ENCODE data around the gene SLC29A4.

SLC29A4 gene

GRCh38 chr7:5342631-5343030 lies 59.9 kb downstream of the SLC29A4 start:
- Histone ChIP-seq H3K27me3 (ENCODE audit: control insufficient read depth, insufficient read depth, low read length) (no peaks in the 10 kb centered on the region), H3K9ac (ENCODE audit: low read length) (no peak overlapping the region), H3K9me3 (ENCODE audit: control insufficient read depth, low read depth, low read length) (no peaks in the 10 kb centered on the region), H3K27ac (ENCODE audit: low read length) (no peak overlapping the region), H3K4me1 (ENCODE audit: control insufficient read depth, low read depth, low read length) (no peaks in the 10 kb centered on the region), H3K4me3 (ENCODE audit: low read length) (no peak overlapping the region), H3K36me3 (ENCODE audit: control insufficient read depth, low read depth, low read length) (no peaks in the 10 kb centered on the region)

DNA sequence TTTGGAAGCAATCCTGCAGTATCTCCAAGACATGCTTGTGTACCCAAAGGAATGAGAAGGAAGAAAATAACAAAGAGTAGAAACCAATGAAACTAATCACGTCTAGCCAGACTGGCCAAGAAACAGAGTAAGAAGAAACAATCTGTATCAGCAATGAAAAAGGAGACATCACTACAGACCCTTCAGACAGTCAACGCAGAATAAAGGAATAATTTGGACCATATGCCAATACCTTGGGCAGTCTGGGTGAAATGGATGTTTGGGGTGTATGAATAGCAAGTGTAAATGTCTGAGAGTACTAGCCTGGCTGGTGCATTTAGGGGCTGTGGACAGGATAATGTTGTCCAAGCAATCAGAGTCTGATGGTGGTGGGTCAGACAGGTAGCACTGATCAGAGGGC lies 61.1 kb downstream of the SLC29A4 start:
- Histone ChIP-seq H3K27me3 (ENCODE audit: control insufficient read depth, insufficient read depth, low read length) (peaks cover 12% of the 10 kb centered on the region), H3K4me3 (ENCODE audit: low read length) (no peak overlapping the region), H3K27ac (ENCODE audit: low read length) (no peak overlapping the region), H3K9me3 (ENCODE audit: control insufficient read depth, low read depth, low read length) (no peaks in the 10 kb centered on the region), H3K9ac (ENCODE audit: low read length) (no peak overlapping the region), H3K36me3 (ENCODE audit: control insufficient read depth, low read depth, low read length) (no peaks in the 10 kb centered on the region), H3K4me1 (ENCODE audit: control insufficient read depth, low read depth, low read length) (peaks cover under 1% of the 10 kb centered on the region)

DNA sequence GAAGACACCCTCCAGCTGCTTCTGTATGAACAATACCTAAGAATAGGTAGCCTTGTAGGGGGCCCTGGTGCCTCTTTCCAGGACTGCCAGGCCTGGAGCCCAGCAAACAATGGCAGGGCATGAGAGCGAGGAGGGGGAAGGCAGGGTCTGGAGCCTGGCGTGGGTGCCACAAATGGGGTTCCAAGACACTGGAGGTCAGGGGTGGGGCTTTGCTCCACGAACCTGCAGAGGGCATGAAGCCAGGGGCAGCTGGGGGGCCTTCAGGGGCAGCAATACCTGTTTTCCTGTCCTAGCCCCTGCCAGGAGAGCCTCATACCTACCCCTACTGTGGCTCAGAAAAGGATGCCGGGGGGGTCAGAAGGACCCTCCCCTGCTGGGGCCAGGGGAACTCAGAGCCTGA lies 61.6 kb downstream of the SLC29A4 start:
- H3K9me3 ChIP-seq (ENCODE audit: control insufficient read depth, low read depth, low read length), result no peaks in the 10 kb centered on the region
- H3K27ac ChIP-seq (ENCODE audit: low read length), result no peak overlapping the region
- H3K27me3 ChIP-seq (ENCODE audit: control insufficient read depth, insufficient read depth, low read length), result peaks cover 16% of the 10 kb centered on the region
- no peaks in the 10 kb centered on the region for H3K36me3 ChIP-seq (ENCODE audit: control insufficient read depth, low read depth, low read length)
- no peak overlapping the region for H3K4me3 ChIP-seq (ENCODE audit: low read length)
- H3K4me1 ChIP-seq (ENCODE audit: control insufficient read depth, low read depth, low read length), result peaks cover 4% of the 10 kb centered on the region
- no peak overlapping the region for H3K9ac ChIP-seq (ENCODE audit: low read length)

- no peaks in the 10 kb centered on the region for H3K36me3 ChIP-seq (ENCODE audit: control insufficient read depth, low read depth, low read length)
- no peak overlapping the region for H3K9ac ChIP-seq (ENCODE audit: low read length)
- peaks cover 25% of the 10 kb centered on the region for H3K27me3 ChIP-seq (ENCODE audit: control insufficient read depth, insufficient read depth, low read length)
- no peak overlapping the region for H3K27ac ChIP-seq (ENCODE audit: low read length)
- H3K4me3 ChIP-seq (ENCODE audit: low read length), result no peak overlapping the region
- peaks cover 7% of the 10 kb centered on the region for H3K4me1 ChIP-seq (ENCODE audit: control insufficient read depth, low read depth, low read length)
- H3K9me3 ChIP-seq (ENCODE audit: control insufficient read depth, low read depth, low read length), result no peaks in the 10 kb centered on the region
These were observed 62.4 kb downstream of the SLC29A4 start for GRCh38 chr7:5345171-5345570.

DNA sequence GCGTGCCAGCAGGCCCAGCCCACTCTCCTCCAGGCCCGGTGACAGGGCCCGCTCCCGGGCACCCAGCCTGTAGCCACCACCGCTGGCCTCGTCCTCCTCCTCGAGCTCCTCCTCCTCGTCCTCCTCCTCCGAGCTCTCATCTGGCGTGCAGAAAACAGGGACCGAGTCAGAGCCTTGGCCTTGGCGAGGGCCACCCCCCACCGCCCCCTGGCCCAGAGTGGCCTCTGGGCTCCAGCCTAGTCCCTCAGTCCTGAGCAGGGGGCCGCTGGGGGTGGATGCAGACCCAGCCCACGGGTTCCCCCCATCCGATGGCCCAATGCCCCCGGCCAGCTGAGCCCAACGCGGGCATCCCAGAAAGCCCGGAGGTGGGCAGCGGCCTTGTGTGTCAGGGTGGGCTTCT lies 62.9 kb downstream of the SLC29A4 start:
- Histone ChIP-seq H3K27me3 (ENCODE audit: control insufficient read depth, insufficient read depth, low read length) (peaks cover 30% of the 10 kb centered on the region), H3K4me3 (ENCODE audit: low read length) (no peak overlapping the region), H3K9ac (ENCODE audit: low read length) (no peak overlapping the region), H3K27ac (ENCODE audit: low read length) (no peak overlapping the region), H3K4me1 (ENCODE audit: control insufficient read depth, low read depth, low read length) (peaks cover 7% of the 10 kb centered on the region), H3K9me3 (ENCODE audit: control insufficient read depth, low read depth, low read length) (no peaks in the 10 kb centered on the region), H3K36me3 (ENCODE audit: control insufficient read depth, low read depth, low read length) (no peaks in the 10 kb centered on the region)

DNA sequence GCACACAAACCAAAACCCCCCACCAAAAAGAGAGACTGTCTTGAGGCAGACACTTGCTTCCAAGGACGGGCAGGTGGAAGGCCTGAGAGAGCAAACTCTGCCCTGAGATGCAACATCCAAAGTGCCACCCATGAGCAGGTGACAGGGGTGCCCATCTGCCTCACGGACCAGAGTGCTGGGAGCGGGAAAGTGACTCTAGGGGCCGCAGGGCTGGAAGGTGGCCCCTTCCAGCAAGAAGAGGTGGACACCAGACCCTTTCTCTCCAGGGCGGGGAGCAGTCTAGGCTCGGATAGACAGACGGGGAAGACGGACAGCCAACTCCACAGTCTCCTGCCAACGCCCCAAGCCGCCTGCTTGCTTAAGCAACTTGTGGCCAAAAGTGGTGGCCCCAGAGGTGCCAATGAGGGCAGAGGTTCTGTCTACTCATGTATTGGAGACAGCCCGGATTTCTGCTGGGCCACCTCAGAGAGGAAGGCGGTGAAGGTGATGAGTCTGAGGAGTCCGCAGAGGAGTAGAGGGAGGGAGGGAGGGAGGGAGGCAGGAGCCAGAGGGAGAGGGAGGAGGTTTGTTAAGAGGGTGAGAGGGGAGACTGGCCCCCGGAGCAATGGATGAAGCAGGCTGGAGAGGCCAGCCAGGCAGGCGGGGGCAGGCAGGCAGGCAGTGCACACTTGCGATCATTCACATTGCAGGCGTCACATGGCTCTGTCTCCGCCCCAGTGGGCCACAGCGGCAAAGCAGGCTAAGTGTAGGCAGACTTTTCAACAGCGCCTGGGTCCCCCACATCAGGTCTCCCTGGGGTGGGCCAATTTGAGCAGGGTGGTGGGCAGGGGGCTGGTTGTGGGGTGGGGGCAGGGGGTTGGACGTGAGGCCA lies 65.6 kb downstream of the SLC29A4 start:
- Histone ChIP-seq H3K36me3 (ENCODE audit: control insufficient read depth, low read depth, low read length) (no peaks in the 10 kb centered on the region), H3K27me3 (ENCODE audit: control insufficient read depth, insufficient read depth, low read length) (peaks cover 57% of the 10 kb centered on the region), H3K9ac (ENCODE audit: low read length) (no peak overlapping the region), H3K4me3 (ENCODE audit: low read length) (no peak overlapping the region), H3K9me3 (ENCODE audit: control insufficient read depth, low read depth, low read length) (no peaks in the 10 kb centered on the region), H3K27ac (ENCODE audit: low read length) (no peak overlapping the region), H3K4me1 (ENCODE audit: control insufficient read depth, low read depth, low read length) (peaks cover 7% of the 10 kb centered on the region)

DNA sequence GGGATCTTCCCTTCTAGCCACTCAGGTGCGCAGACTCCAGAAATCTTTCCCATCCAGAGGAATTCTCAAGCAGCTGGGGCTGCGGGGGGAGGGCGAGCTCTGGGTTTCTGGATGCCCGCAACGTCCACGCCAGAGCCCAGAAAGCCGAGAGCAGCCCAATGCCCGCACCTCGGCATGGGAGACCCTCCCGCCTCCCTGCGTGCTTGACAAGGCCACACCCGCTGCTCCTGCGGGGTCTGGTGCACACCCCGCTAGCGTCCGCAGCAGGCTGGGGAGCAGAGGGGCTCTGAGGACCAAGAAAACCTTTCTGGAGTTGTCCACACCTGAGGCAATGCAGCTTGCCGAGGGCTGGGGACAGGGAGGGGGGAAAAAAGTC lies 66.2 kb downstream of the SLC29A4 start:
- Histone ChIP-seq H3K36me3 (ENCODE audit: control insufficient read depth, low read depth, low read length) (no peaks in the 10 kb centered on the region), H3K4me3 (ENCODE audit: low read length) (peak overlapping the region; percentile 51), H3K27me3 (ENCODE audit: control insufficient read depth, insufficient read depth, low read length) (peaks cover 63% of the 10 kb centered on the region), H3K27ac (ENCODE audit: low read length) (no peak overlapping the region), H3K9ac (ENCODE audit: low read length) (no peak overlapping the region), H3K9me3 (ENCODE audit: control insufficient read depth, low read depth, low read length) (no peaks in the 10 kb centered on the region), H3K4me1 (ENCODE audit: control insufficient read depth, low read depth, low read length) (peaks cover 7% of the 10 kb centered on the region)

- H3K27ac ChIP-seq (ENCODE audit: low read length), result no peak overlapping the region
- H3K9ac ChIP-seq (ENCODE audit: low read length), result no peak overlapping the region
- peak overlapping the region; percentile 51 for H3K4me3 ChIP-seq (ENCODE audit: low read length)
- H3K9me3 ChIP-seq (ENCODE audit: control insufficient read depth, low read depth, low read length), result no peaks in the 10 kb centered on the region
- H3K36me3 ChIP-seq (ENCODE audit: control insufficient read depth, low read depth, low read length), result no peaks in the 10 kb centered on the region
- H3K4me1 ChIP-seq (ENCODE audit: control insufficient read depth, low read depth, low read length), result peaks cover 7% of the 10 kb centered on the region
- peaks cover 69% of the 10 kb centered on the region for H3K27me3 ChIP-seq (ENCODE audit: control insufficient read depth, insufficient read depth, low read length)
These were observed 66.9 kb downstream of the SLC29A4 start for GRCh38 chr7:5349437-5350173.

DNA sequence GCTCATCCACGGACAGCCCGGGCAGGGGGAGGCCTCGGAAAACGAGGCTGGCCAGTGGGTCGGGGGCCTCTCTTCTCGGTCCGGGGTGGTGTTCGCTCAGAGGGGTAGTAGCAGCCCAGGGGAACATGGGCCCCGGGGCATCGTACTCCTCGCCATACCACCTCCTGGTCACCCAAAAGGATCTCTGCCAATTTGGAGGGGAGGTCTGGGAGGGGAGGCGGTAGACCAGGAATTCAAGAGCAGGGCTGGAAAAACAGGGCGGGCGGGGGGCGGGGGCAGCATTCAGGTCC lies 67.4 kb downstream of the SLC29A4 start:
- H3K36me3 ChIP-seq (ENCODE audit: control insufficient read depth, low read depth, low read length), result no peaks in the 10 kb centered on the region
- H3K27me3 ChIP-seq (ENCODE audit: control insufficient read depth, insufficient read depth, low read length), result peaks cover 70% of the 10 kb centered on the region
- H3K4me3 ChIP-seq (ENCODE audit: low read length), result peak overlapping the region; percentile 51
- no peak overlapping the region for H3K27ac ChIP-seq (ENCODE audit: low read length)
- peaks cover 10% of the 10 kb centered on the region for H3K4me1 ChIP-seq (ENCODE audit: control insufficient read depth, low read depth, low read length)
- H3K9ac ChIP-seq (ENCODE audit: low read length), result no peak overlapping the region
- H3K9me3 ChIP-seq (ENCODE audit: control insufficient read depth, low read depth, low read length), result no peaks in the 10 kb centered on the region

- peak overlapping the region; percentile 49 for H3K4me3 ChIP-seq (ENCODE audit: low read length)
- H3K9me3 ChIP-seq (ENCODE audit: control insufficient read depth, low read depth, low read length), result no peaks in the 10 kb centered on the region
- H3K9ac ChIP-seq (ENCODE audit: low read length), result no peak overlapping the region
- H3K27me3 ChIP-seq (ENCODE audit: control insufficient read depth, insufficient read depth, low read length), result peaks cover 70% of the 10 kb centered on the region
- H3K27ac ChIP-seq (ENCODE audit: low read length), result no peak overlapping the region
- H3K36me3 ChIP-seq (ENCODE audit: control insufficient read depth, low read depth, low read length), result no peaks in the 10 kb centered on the region
- peaks cover 10% of the 10 kb centered on the region for H3K4me1 ChIP-seq (ENCODE audit: control insufficient read depth, low read depth, low read length)
These were observed 68.0 kb downstream of the SLC29A4 start for GRCh38 chr7:5350600-5351385.

GRCh38 chr7:5351507-5352265 lies 68.9 kb downstream of the SLC29A4 start:
- Histone ChIP-seq H3K27ac (ENCODE audit: low read length) (no peak overlapping the region), H3K9ac (ENCODE audit: low read length) (no peak overlapping the region), H3K9me3 (ENCODE audit: control insufficient read depth, low read depth, low read length) (no peaks in the 10 kb centered on the region), H3K36me3 (ENCODE audit: control insufficient read depth, low read depth, low read length) (no peaks in the 10 kb centered on the region), H3K4me1 (ENCODE audit: control insufficient read depth, low read depth, low read length) (peaks cover 10% of the 10 kb centered on the region), H3K4me3 (ENCODE audit: low read length) (peak overlapping the region; percentile 49), H3K27me3 (ENCODE audit: control insufficient read depth, insufficient read depth, low read length) (peaks cover 70% of the 10 kb centered on the region)

Measured in iPS-18a (cell line).